Hepatocyte (in vitro differentiated cells): Measurements from ENCODE around the gene SPATA2L. TPM values are rescaled to one million over a fixed set of nuclear protein-coding genes. Genes with fewer than 3 reads are reported as not detected.

ENCODE experiments used
- DNase-seq: peaks from one replicate; pipeline ENCODE4 v3.0.0-alpha.2; 2016; ENCODE audit warnings: low spot score
- H2AFZ ChIP-seq: fragments of 200-600 bp; sonication (generic); 2 replicates; pipeline ENCODE4 v1.6.0; 2016; ENCODE audit warnings: antibody characterized with exemption, mild to moderate bottlenecking
- H3K27ac ChIP-seq: fragments of 200-600 bp; sonication (generic); 2 replicates; pipeline ENCODE4 v1.5.1; 2016; ENCODE audit warnings: mild to moderate bottlenecking
- H3K27me3 ChIP-seq: fragments of 200-600 bp; sonication (generic); 2 replicates; pipeline ENCODE4 v1.6.1; 2016
- H3K36me3 ChIP-seq: fragments of 200-600 bp; sonication (generic); replicated peaks from 2 replicates; pipeline ENCODE4 v1.5.1; 2016; ENCODE audit warnings: low read depth; ENCODE audit not compliant: insufficient read depth
- H3K4me1 ChIP-seq: fragments of 200-600 bp; sonication (generic); 2 replicates; pipeline ENCODE4 v1.5.1; 2016; ENCODE audit warnings: mild to moderate bottlenecking, moderate library complexity; ENCODE audit not compliant: insufficient read depth
- H3K4me2 ChIP-seq: fragments of 200-600 bp; sonication (generic); 2 replicates; pipeline ENCODE4 v1.6.0; 2016
- H3K4me3 ChIP-seq: fragments of 200-600 bp; sonication (generic); 2 replicates; pipeline ENCODE4 v1.5.1; 2016; ENCODE audit warnings: mild to moderate bottlenecking
- H3K79me2 ChIP-seq: fragments of 200-600 bp; sonication (generic); 2 replicates; pipeline ENCODE4 v1.6.0; 2017; ENCODE audit warnings: mild to moderate bottlenecking
- H3K9me2 ChIP-seq: fragments of 200-600 bp; sonication (generic); replicated peaks from 2 replicates; pipeline ENCODE4 v1.6.0; 2017; ENCODE audit warnings: mild to moderate bottlenecking; ENCODE audit not compliant: insufficient read depth
- H3K9me3 ChIP-seq: fragments of 200-600 bp; sonication (generic); 2 replicates; pipeline ENCODE4 v1.5.1; 2016; ENCODE audit warnings: low read depth, mild to moderate bottlenecking
- H4K20me1 ChIP-seq: fragments of 200-600 bp; sonication (generic); 2 replicates; pipeline ENCODE4 v1.6.0; 2016; ENCODE audit warnings: mild to moderate bottlenecking; ENCODE audit not compliant: insufficient read depth, poor library complexity, severe bottlenecking
- EZH2 ChIP-seq: fragments of 200-600 bp; sonication (generic); IDR thresholded peaks from 2 replicates; pipeline ENCODE4 v1.6.1; 2016; ENCODE audit warnings: antibody characterized with exemption, mild to moderate bottlenecking, borderline replicate concordance
- EZH2phosphoT487 ChIP-seq: fragments of 200-600 bp; sonication (generic); IDR thresholded peaks from one replicate; pipeline ENCODE4 v1.6.1; 2018; ENCODE audit warnings: antibody characterized with exemption, mild to moderate bottlenecking, low read depth, moderate library complexity; ENCODE audit not compliant: unreplicated experiment, severe bottlenecking
- WGBS: methylation state at CpG from one replicate; pipeline ENCODE4 v1.1.6; 2016; ENCODE audit warnings: low lambda C conversion rate; ENCODE audit errors: missing lambda C conversion rate; 5-methylcytosine and 5-hydroxymethylcytosine counted together
- polyA plus RNA-seq: library from polyadenylated mRNA; unstranded; fragments of >200 nt; fragmentation: Nextera tagmentation; extraction: Ambion mirVana; gene quantifications from 2 replicates; pipeline ENCODE4 v1.2.1, GENCODE V29; 2016
- total RNA-seq: library from RNA; depleted of rRNA; stranded (reverse); fragments of >200 nt; gene quantifications from 2 replicates; pipeline ENCODE4 v1.2.3, GENCODE V29; 2014
- TF ChIP-seq, protein P1 (sequence below): fragments of 200-600 bp; sonication (generic); IDR thresholded peaks from 2 replicates; pipeline ENCODE4 v1.5.1; 2016; ENCODE audit warnings: antibody characterized with exemption, mild to moderate bottlenecking; ENCODE audit not compliant: poor library complexity

SPATA2L gene
- total and polyA plus RNA-seq, 2 experiments from 2014 or later, result 25.0 to 32.9 TPM

DNA sequence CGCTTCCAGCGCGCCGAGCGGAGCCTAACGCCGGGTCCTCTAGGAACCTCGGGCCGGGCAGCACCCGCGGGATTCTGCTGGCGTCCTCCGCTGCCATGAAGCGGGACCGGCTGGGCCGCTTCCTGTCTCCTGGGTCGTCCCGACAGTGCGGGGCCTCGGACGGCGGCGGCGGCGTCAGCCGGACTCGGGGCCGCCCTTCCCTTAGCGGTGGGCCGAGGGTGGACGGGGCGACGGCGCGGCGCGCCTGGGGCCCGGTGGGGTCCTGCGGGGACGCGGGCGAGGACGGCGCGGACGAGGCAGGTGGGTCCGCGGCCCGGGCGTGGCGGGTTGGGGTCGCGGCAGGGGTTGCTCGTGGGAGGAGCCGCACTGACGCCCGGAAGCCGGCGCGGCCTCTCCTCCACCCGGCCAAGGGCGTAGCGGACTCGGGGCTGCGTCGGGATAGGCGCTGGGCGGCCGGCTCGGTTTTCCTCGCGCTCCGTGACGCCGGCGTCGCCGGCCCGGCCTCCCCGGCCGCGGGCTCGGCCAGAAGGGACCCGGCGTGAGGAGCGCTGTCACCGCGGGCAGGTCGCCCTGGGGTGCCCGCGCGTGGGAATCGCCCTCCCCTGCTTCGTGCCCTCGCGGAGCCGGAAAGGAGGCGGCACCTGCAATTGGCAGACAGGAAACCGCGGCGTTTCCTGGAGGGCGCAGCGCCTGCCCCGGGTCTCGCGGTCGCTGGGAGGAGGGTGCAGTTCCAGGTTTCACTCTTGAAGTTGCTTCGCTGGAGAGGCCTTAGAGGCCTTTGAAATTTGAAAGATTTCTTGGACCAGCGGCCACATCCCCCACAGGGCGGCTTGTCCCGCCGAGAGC, 20.3 kb upstream of the SPATA2L start:
- H2AFZ ChIP-seq, result peak overlapping the region; percentile 4

DNA sequence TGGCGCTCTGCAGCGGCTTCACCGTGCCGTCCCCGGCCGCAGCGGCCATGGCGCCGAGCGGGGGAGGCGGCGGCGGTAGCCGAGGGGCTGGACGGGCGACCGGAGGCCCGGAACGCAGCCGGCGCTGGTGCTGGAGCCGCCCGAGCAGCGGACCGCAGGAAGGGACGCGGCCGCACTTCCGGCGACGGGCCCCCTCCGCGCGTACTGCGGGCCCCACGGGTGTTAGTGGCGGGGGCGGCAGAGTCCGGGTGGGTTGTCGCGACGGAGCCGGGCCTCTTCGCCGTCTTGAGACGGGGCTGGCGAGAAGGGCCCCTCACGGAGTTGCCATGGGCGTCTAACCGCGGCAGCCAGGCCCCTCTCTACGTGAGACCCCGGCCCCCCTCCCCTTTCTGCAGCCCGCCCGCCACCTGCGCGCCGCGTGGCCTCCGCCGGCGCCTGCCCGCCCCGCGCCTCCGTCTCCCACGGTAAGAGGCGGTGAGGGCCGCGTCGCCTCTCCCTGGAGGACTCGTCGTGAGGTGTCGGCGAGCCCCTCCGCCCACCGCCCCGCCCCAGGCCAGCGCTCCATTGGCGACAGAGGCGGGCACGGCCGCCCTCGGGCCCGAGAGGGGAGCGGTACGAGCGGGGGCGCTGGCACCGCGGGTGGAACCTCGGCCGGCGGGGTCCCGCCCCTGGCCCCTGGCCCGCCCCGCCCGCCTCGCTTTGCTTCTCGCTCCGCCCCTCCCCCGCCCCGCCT, 19.5 kb upstream of the SPATA2L start, which contains the start of the genes VPS9D1 and ZNF276:
TSS of gene VPS9D1 (minus strand) at position 86 of the 733 bp plus-strand sequence. CDS start at position 49, 37 bp downstream.
TSS of gene ZNF276 (plus strand) at position 725 of the 733 bp plus-strand sequence. CDS start 104 bp downstream, outside the sequence.
- Histone ChIP-seq H3K4me1 (peaks cover 22% of the 10 kb centered on the region), H3K9me3 (no peaks in the 10 kb centered on the region), H3K4me3 (peak within 1 kb of the TSS; percentile 93), H2AFZ (peak within 1 kb of the TSS; percentile 92), H3K9me2 (no peaks in the 10 kb centered on the region), H3K79me2 (peaks cover 35% of the 10 kb centered on the region), H3K27ac (peak within 1 kb of the TSS; percentile 99), H3K27me3 (no peaks in the 10 kb centered on the region), H3K4me2 (peak within 1 kb of the TSS; percentile 95), H4K20me1 (peaks cover 28% of the 10 kb centered on the region), H3K36me3 (no peaks in the 10 kb centered on the region)
- 1% methylated on average over 34 of the region's 103 CpGs for WGBS
- TF ChIP-seq EZH2, result no peak
- no peak for TF ChIP-seq EZH2phosphoT487
- TF ChIP-seq, protein P1, sequence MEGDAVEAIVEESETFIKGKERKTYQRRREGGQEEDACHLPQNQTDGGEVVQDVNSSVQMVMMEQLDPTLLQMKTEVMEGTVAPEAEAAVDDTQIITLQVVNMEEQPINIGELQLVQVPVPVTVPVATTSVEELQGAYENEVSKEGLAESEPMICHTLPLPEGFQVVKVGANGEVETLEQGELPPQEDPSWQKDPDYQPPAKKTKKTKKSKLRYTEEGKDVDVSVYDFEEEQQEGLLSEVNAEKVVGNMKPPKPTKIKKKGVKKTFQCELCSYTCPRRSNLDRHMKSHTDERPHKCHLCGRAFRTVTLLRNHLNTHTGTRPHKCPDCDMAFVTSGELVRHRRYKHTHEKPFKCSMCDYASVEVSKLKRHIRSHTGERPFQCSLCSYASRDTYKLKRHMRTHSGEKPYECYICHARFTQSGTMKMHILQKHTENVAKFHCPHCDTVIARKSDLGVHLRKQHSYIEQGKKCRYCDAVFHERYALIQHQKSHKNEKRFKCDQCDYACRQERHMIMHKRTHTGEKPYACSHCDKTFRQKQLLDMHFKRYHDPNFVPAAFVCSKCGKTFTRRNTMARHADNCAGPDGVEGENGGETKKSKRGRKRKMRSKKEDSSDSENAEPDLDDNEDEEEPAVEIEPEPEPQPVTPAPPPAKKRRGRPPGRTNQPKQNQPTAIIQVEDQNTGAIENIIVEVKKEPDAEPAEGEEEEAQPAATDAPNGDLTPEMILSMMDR, result no peak
- peak; percentile 95 for DNase-seq

More for the DNA sequence above, 20.3 kb upstream of the SPATA2L start:
- H3K79me2 ChIP-seq, result peaks cover 35% of the 10 kb centered on the region
- no peaks in the 10 kb centered on the region for H3K36me3 ChIP-seq
- 2% methylated on average over 65 of the region's 112 CpGs for WGBS
- H3K27me3 ChIP-seq, result no peaks in the 10 kb centered on the region
- H3K4me1 ChIP-seq, result peaks cover 22% of the 10 kb centered on the region
- H4K20me1 ChIP-seq, result peaks cover 28% of the 10 kb centered on the region
- H3K9me3 ChIP-seq, result no peaks in the 10 kb centered on the region
- TF ChIP-seq EZH2phosphoT487 (no peak), EZH2 (no peak)
- TF ChIP-seq, protein P1, result no peak
- DNase-seq, result peak; percentile 62
- peak overlapping the region; percentile 99 for H3K27ac ChIP-seq
- peak overlapping the region; percentile 95 for H3K4me2 ChIP-seq
- peak overlapping the region; percentile 93 for H3K4me3 ChIP-seq
- no peaks in the 10 kb centered on the region for H3K9me2 ChIP-seq

DNA sequence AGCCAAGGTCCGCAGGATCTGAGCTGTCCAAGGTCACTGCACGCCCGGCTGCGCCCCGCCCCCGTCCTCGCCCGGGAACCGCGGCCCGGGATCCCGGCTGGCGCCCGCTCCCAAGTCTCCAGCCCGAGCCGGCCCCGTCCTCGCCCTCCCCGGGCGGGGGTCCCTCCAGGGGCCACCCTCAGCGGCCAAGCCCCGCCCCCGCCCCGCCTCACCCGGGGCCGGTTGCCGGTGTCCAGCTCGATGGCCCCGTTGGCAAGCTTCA, 19.0 kb upstream of the SPATA2L start:
- Histone ChIP-seq H3K9me3 (no peaks in the 10 kb centered on the region), H3K9me2 (no peaks in the 10 kb centered on the region), H3K79me2 (peaks cover 35% of the 10 kb centered on the region), H3K27me3 (no peaks in the 10 kb centered on the region), H4K20me1 (peaks cover 28% of the 10 kb centered on the region), H3K36me3 (no peaks in the 10 kb centered on the region), H3K27ac (peak overlapping the region; percentile 99), H3K4me3 (peak overlapping the region; percentile 93), H2AFZ (peak overlapping the region; percentile 92), H3K4me1 (peaks cover 22% of the 10 kb centered on the region), H3K4me2 (peak overlapping the region; percentile 95)
- TF ChIP-seq, protein P1, result no peak
- TF ChIP-seq EZH2phosphoT487 (no peak), EZH2 (no peak)
- WGBS, result 0% methylated on average over 5 of the region's 29 CpGs
- DNase-seq, result peak; percentile 84
